Stimulated activated CD8-positive, alpha-beta memory T cell treated with anti-CD3 and anti-CD28 coated beads, Interleukin-7, amount 100 ng/mL, for 4 hours (primary cell): ENCODE data around the gene AGO1.
"Not testable (repeated sequence)": the region's sequence is repeated elsewhere in the genome, so short reads cannot be mapped to it uniquely, and the experiment has no call there.

Experiments used
- DNase-seq, 2 donors: peaks; one replicate each; pipeline ENCODE4 v3.0.0-alpha.2; 2020; ENCODE audit warnings: low read depth in 2 of 2

AGO1 gene

DNA sequence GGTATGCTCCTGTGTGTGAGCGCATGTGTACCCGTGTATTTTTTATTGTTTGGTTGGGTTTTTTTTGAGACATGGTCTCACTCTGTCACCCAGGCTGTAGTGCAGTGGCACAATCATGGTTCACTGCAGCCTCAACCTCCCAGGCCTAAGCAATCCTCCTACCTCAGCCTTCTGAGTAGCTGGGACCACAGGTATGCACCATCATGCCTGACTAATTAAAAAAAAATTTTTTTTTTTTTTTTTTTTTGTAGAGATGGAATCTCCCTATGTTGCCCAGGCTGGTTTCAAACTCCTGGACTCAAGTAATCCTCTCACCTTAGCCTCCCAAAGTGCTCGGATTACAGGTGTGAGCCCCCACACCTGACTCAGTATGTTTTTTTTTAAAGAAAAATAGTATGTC, 89.6 kb downstream of the AGO1 start:
- not testable (repeated sequence) for DNase-seq

DNA sequence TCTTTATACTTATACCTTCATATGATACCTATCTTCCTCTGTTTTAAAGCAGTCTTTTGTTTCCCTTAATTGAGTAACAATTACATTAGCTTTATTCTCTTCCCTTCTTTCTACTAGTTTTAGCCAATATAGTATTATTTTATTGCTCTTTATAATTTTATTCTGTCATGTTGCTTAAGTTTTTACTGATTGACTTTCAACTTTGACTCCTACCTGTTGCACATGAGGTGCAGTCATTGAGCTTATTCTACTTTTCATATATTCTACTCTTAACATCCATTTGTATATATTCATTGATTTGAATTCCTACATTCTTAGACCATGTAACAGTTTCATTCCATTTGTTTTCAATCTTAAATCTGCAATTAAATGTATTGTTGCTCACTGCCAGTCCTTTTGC, 97.1 kb downstream of the AGO1 start:
- DNase-seq, result no peak
